Mucosa of gallbladder (tissue), 1 donor: Measurements from ENCODE around the gene MEG3. TPM values are rescaled to one million over a fixed set of nuclear protein-coding genes. Genes with fewer than 3 reads are reported as not detected.

Source experiments
- total RNA-seq: library from RNA; stranded (reverse); gene quantifications from one replicate; pipeline ENCODE4 v1.2.1, GENCODE V29; 2021
- donor health status: DM: no; HTN: no; CAD: no.

Gene MEG3
- total RNA-seq, 1 donor from 2014 or later: 132 TPM

Other genes with a start within 250 kb of the MEG3 start
- 4.5 TPM for gene BEGAIN, start 238.7 kb upstream of the MEG3 start, total RNA-seq
- gene DLK1, start 99.2 kb upstream of the MEG3 start, total RNA-seq: 7.0 TPM
- 0.09 TPM for gene RTL1, start 77.6 kb downstream of the MEG3 start, total RNA-seq